HEK293 (cell line): Measurements from ENCODE around the gene KRT12.

Source experiments
- CTCF ChIA-PET: fragments of 350-600 bp; formaldehyde crosslinking; extraction: SDS; loops from one replicate; lab custom pipeline; 2021; ENCODE audit warnings: antibody characterized with exemption; lab: Yijun Ruan, JAX
- POLR2A ChIA-PET: fragments of 300-600 bp; formaldehyde crosslinking; extraction: SDS; loops from one replicate; lab custom pipeline; 2020; ENCODE audit warnings: antibody characterized with exemption, inconsistent platforms; lab: Yijun Ruan, JAX
- H3K27ac ChIP-seq: fragments of 200-500 bp; sonication (Bioruptor generic); 2 replicates; pipeline ENCODE4 v1.5.1; 2014; ENCODE audit warnings: low read depth, low read length, control low read depth, inconsistent platforms; ENCODE audit errors: extremely low read depth
- H3K36me3 ChIP-seq, 2 experiments: fragments of 200-500 bp in 1 of 2; sonication (Bioruptor generic) in 1 of 2; 1 replicate in 1 of 2; 2 replicates in 1 of 2; pipeline ENCODE4 v1.5.1; 2014 to 2017; ENCODE audit warnings: inconsistent platforms in 2 of 2, low read length in 2 of 2; ENCODE audit not compliant: control insufficient read depth in 2 of 2, insufficient read depth in 1 of 2
- H3K4me1 ChIP-seq: fragments of 200-500 bp; sonication (Bioruptor generic); 2 replicates; pipeline ENCODE4 v1.5.1; 2014; ENCODE audit warnings: mild to moderate bottlenecking, low read length, inconsistent platforms; ENCODE audit not compliant: control insufficient read depth, insufficient read depth
- H3K4me3 ChIP-seq: 2 replicates; pipeline ENCODE4 v1.5.1; 2011; ENCODE audit warnings: low read depth, mild to moderate bottlenecking, control low read depth, low read length, moderate library complexity
- H3K9me3 ChIP-seq: fragments of 200-500 bp; sonication (Bioruptor generic); 2 replicates; pipeline ENCODE4 v1.5.1; 2014; ENCODE audit warnings: low read depth, low read length, inconsistent platforms; ENCODE audit not compliant: control insufficient read depth, insufficient read depth
- ATF2 ChIP-seq: fragments of 450-650 bp; formaldehyde crosslinking; IDR thresholded peaks from 2 replicates; pipeline ENCODE4 v1.5.1; 2016; ENCODE audit warnings: missing biosample characterization, missing genetic modification characterization, low read depth
- SP2 ChIP-seq: fragments of 450-650 bp; formaldehyde crosslinking; IDR thresholded peaks from 2 replicates; pipeline ENCODE4 v1.5.1; 2016; ENCODE audit warnings: missing biosample characterization, missing genetic modification characterization
- ZBTB48 ChIP-seq: fragments of 450-650 bp; formaldehyde crosslinking; IDR thresholded peaks from 2 replicates; pipeline ENCODE4 v1.5.1; 2016; ENCODE audit warnings: missing biosample characterization, missing genetic modification characterization
- ZBTB8A ChIP-seq: fragments of 450-650 bp; formaldehyde crosslinking; IDR thresholded peaks from 2 replicates; pipeline ENCODE4 v1.5.1; 2016; ENCODE audit warnings: missing biosample characterization, missing genetic modification characterization
- ZFP37 ChIP-seq: fragments of 450-650 bp; formaldehyde crosslinking; IDR thresholded peaks from 2 replicates; pipeline ENCODE4 v1.5.1; 2016; ENCODE audit warnings: missing biosample characterization, missing genetic modification characterization
- ZFP41 ChIP-seq: fragments of 450-650 bp; formaldehyde crosslinking; IDR thresholded peaks from 2 replicates; pipeline ENCODE4 v1.5.1; 2016; ENCODE audit warnings: missing biosample characterization, missing genetic modification characterization, borderline replicate concordance
- ZNF132 ChIP-seq: fragments of 450-650 bp; formaldehyde crosslinking; IDR thresholded peaks from 2 replicates; pipeline ENCODE4 v1.5.1; 2017; ENCODE audit warnings: missing biosample characterization, missing genetic modification characterization, borderline replicate concordance
- ZNF223 ChIP-seq: fragments of 450-650 bp; formaldehyde crosslinking; IDR thresholded peaks from 2 replicates; pipeline ENCODE4 v1.5.1; 2016; ENCODE audit warnings: missing biosample characterization, missing genetic modification characterization
- ZNF26 ChIP-seq: fragments of 450-650 bp; formaldehyde crosslinking; IDR thresholded peaks from 2 replicates; pipeline ENCODE4 v1.5.1; 2016; ENCODE audit warnings: missing biosample characterization, missing genetic modification characterization
- ZNF302 ChIP-seq: fragments of 450-650 bp; formaldehyde crosslinking; IDR thresholded peaks from 2 replicates; pipeline ENCODE4 v1.5.1; 2016; ENCODE audit warnings: missing biosample characterization, missing genetic modification characterization, low read depth
- ZNF600 ChIP-seq: fragments of 450-650 bp; formaldehyde crosslinking; IDR thresholded peaks from 2 replicates; pipeline ENCODE4 v1.5.1; 2016; ENCODE audit warnings: missing biosample characterization, missing genetic modification characterization
- ZNF626 ChIP-seq: fragments of 450-650 bp; sonication (Bioruptor Pico); formaldehyde crosslinking; IDR thresholded peaks from 2 replicates; pipeline ENCODE4 v1.5.1; 2018; ENCODE audit warnings: missing biosample characterization, missing genetic modification characterization, inconsistent platforms
- ZNF654 ChIP-seq: fragments of 450-650 bp; formaldehyde crosslinking; IDR thresholded peaks from 2 replicates; pipeline ENCODE4 v1.5.1; 2016; ENCODE audit warnings: low read depth, missing biosample characterization, missing genetic modification characterization
- ZNF660 ChIP-seq: fragments of 450-650 bp; IDR thresholded peaks from 2 replicates; pipeline ENCODE4 v1.5.1; 2018; ENCODE audit warnings: missing biosample characterization, mild to moderate bottlenecking, missing genetic modification characterization
- ZNF747 ChIP-seq: fragments of 450-650 bp; formaldehyde crosslinking; IDR thresholded peaks from 2 replicates; pipeline ENCODE4 v1.5.1; 2016; ENCODE audit warnings: missing biosample characterization, missing genetic modification characterization
- ZNF777 ChIP-seq: fragments of 450-650 bp; formaldehyde crosslinking; IDR thresholded peaks from 2 replicates; pipeline ENCODE4 v1.5.1; 2017; ENCODE audit warnings: missing biosample characterization, missing genetic modification characterization, borderline replicate concordance
- TF ChIP-seq, protein P1 (sequence below): fragments of 450-650 bp; formaldehyde crosslinking; conservative IDR thresholded peaks from 2 replicates; pipeline ENCODE4 v1.5.1; 2016; ENCODE audit warnings: low read depth, missing biosample characterization, missing genetic modification characterization
- TF ChIP-seq, protein P2 (sequence below): fragments of 450-650 bp; formaldehyde crosslinking; IDR thresholded peaks from 2 replicates; pipeline ENCODE4 v1.5.1; 2017; ENCODE audit warnings: missing biosample characterization, missing genetic modification characterization
- TF ChIP-seq, protein P3 (sequence below): fragments of 450-650 bp; formaldehyde crosslinking; IDR thresholded peaks from 2 replicates; pipeline ENCODE4 v1.5.1; 2016; ENCODE audit warnings: missing biosample characterization, missing genetic modification characterization, low read depth
- TF ChIP-seq, protein P4 (sequence below): fragments of 450-650 bp; formaldehyde crosslinking; IDR thresholded peaks from 2 replicates; pipeline ENCODE4 v1.5.1; 2016; ENCODE audit warnings: missing biosample characterization, missing genetic modification characterization

The KRT12 gene

DNA sequence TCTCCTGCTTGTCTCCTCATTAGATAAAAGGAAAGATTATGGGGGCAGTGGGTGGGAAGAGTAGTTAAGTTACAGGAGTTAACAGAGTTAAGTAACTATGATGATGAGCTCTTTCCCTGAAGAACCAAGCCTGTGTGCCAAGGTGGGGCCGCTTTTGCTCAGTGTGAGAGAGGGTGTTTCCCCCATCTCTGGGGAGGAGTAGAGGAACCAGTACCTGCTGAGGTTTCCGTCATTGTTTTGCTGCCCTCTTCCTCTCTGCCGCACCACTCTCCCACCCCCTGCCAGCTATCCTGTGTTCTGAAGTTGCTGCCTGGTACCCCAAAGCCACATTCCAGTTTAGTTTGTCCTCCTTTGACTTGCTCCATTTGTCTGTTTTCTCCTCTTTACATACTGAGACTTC is 23.8 kb downstream of the KRT12 start:
- CTCF ChIA-PET: interaction anchor here (0.7 to 1.2 kb wide), 6 partner anchors 18 to 969 kb away, joined by 3 to 8 read pairs (median 3); no protein-coding TSS in a partner anchor

DNA sequence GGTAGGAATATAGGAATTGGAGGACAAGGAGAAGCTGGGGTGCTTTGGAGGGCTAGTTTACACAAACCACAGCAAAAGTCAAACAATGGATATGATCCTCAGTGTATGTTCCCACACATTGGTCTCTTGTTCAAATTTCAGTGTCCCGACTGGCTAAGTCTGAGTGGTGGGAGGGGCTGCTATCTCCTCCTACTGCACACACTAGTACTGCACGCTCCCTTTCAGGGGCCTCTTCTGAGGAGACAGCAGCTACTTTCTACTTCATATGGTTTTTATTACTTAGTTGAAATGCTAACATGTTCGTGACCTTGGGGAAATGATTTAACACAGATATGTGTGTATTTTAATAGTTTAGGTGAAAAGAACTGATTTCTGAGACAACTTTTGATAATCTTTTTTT is 25.8 kb downstream of the KRT12 start:
- POLR2A ChIA-PET: interaction anchor here (0.6 kb wide), 1 partner anchor 30 kb away, joined by 3 read pairs; no protein-coding TSS in a partner anchor
- Histone ChIP-seq H3K4me1 (no peaks in the 10 kb centered on the region), H3K9me3 (no peaks in the 10 kb centered on the region), H3K4me3 (no peak overlapping the region), H3K36me3 (peaks cover 0 to 1% of the 10 kb centered on the region in 2 experiments; a peak in 2 of 3 replicates), H3K27ac (no peak overlapping the region)
- CTCF ChIA-PET: no interaction called here
- TF ChIP-seq, protein P1, sequence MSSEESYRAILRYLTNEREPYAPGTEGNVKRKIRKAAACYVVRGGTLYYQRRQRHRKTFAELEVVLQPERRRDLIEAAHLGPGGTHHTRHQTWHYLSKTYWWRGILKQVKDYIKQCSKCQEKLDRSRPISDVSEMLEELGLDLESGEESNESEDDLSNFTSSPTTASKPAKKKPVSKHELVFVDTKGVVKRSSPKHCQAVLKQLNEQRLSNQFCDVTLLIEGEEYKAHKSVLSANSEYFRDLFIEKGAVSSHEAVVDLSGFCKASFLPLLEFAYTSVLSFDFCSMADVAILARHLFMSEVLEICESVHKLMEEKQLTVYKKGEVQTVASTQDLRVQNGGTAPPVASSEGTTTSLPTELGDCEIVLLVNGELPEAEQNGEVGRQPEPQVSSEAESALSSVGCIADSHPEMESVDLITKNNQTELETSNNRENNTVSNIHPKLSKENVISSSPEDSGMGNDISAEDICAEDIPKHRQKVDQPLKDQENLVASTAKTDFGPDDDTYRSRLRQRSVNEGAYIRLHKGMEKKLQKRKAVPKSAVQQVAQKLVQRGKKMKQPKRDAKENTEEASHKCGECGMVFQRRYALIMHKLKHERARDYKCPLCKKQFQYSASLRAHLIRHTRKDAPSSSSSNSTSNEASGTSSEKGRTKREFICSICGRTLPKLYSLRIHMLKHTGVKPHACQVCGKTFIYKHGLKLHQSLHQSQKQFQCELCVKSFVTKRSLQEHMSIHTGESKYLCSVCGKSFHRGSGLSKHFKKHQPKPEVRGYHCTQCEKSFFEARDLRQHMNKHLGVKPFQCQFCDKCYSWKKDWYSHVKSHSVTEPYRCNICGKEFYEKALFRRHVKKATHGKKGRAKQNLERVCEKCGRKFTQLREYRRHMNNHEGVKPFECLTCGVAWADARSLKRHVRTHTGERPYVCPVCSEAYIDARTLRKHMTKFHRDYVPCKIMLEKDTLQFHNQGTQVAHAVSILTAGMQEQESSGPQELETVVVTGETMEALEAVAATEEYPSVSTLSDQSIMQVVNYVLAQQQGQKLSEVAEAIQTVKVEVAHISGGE: no peak
- TF ChIP-seq ZNF660 (tag by site-specific recombination): no peak
- TF ChIP-seq ZFP41 (tag by site-specific recombination): no peak
- TF ChIP-seq ZNF302: no peak
- no peak for TF ChIP-seq ZNF600 (tag by site-specific recombination)
- TF ChIP-seq, protein P2, sequence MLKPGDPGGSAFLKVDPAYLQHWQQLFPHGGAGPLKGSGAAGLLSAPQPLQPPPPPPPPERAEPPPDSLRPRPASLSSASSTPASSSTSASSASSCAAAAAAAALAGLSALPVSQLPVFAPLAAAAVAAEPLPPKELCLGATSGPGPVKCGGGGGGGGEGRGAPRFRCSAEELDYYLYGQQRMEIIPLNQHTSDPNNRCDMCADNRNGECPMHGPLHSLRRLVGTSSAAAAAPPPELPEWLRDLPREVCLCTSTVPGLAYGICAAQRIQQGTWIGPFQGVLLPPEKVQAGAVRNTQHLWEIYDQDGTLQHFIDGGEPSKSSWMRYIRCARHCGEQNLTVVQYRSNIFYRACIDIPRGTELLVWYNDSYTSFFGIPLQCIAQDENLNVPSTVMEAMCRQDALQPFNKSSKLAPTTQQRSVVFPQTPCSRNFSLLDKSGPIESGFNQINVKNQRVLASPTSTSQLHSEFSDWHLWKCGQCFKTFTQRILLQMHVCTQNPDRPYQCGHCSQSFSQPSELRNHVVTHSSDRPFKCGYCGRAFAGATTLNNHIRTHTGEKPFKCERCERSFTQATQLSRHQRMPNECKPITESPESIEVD (tag by site-specific recombination): no peak
- TF ChIP-seq ZNF132 (tag by site-specific recombination): no peak
- TF ChIP-seq ZNF747 (tag by site-specific recombination): no peak
- TF ChIP-seq, protein P3, sequence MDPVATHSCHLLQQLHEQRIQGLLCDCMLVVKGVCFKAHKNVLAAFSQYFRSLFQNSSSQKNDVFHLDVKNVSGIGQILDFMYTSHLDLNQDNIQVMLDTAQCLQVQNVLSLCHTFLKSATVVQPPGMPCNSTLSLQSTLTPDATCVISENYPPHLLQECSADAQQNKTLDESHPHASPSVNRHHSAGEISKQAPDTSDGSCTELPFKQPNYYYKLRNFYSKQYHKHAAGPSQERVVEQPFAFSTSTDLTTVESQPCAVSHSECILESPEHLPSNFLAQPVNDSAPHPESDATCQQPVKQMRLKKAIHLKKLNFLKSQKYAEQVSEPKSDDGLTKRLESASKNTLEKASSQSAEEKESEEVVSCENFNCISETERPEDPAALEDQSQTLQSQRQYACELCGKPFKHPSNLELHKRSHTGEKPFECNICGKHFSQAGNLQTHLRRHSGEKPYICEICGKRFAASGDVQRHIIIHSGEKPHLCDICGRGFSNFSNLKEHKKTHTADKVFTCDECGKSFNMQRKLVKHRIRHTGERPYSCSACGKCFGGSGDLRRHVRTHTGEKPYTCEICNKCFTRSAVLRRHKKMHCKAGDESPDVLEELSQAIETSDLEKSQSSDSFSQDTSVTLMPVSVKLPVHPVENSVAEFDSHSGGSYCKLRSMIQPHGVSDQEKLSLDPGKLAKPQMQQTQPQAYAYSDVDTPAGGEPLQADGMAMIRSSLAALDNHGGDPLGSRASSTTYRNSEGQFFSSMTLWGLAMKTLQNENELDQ: no peak
- TF ChIP-seq SP2 (tag by site-specific recombination): no peak
- no peak for TF ChIP-seq ZBTB48 (tag by site-specific recombination)

More for the DNA sequence above, 23.8 kb downstream of the KRT12 start:
- no peaks in the 10 kb centered on the region for H3K9me3 ChIP-seq
- POLR2A ChIA-PET: no interaction called here
- H3K27ac ChIP-seq: no peak overlapping the region
- no peak overlapping the region for H3K4me3 ChIP-seq
- 0 out of 2 replicates have a peak, but pooled peaks have one; percentile 2 for TF ChIP-seq ZNF777
- TF ChIP-seq ZNF654 (tag by site-specific recombination): no peak
- TF ChIP-seq, all 188 proteins: peak for 1
- H3K36me3 ChIP-seq: no peaks in the 10 kb centered on the region
- H3K4me1 ChIP-seq: no peaks in the 10 kb centered on the region

DNA sequence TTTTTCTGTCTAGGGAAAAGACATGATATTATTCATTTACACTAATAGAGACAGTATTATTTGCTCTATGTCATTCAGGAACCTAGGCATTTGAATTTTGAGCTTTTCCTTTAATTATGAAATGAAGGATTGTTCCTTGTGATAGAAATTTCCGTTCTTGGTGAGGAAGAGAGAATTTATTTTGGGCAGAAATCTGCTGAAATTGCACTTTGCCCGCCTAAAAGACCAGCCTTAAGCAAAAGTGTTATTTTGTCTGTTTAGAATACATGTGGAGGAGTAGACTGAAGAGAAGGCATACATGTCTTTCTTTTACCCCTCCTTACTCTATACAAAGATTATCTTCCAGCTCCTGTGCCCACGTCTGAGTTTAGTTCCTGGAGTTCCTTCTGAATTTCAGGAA is 27.8 kb downstream of the KRT12 start:
- Histone ChIP-seq H3K27ac (no peak overlapping the region), H3K9me3 (no peaks in the 10 kb centered on the region), H3K4me1 (no peaks in the 10 kb centered on the region), H3K4me3 (no peak overlapping the region), H3K36me3 (peaks cover 0 to 17% of the 10 kb centered on the region in 2 experiments)
- ChIA-PET CTCF (interaction anchor here (1.0 to 1.1 kb wide), 3 partner anchors 17 to 824 kb away, joined by 3 to 6 read pairs (median 4); no protein-coding TSS in a partner anchor), POLR2A (no interaction called here)
- TF ChIP-seq ATF2 (tag by site-specific recombination) (no peak), ZNF777 (no peak), ZNF26 (tag by site-specific recombination) (no peak), ZFP37 (no peak), ZNF223 (no peak), ZNF626 (tag by site-specific recombination) (no peak), ZBTB8A (no peak)
- TF ChIP-seq, protein P4, sequence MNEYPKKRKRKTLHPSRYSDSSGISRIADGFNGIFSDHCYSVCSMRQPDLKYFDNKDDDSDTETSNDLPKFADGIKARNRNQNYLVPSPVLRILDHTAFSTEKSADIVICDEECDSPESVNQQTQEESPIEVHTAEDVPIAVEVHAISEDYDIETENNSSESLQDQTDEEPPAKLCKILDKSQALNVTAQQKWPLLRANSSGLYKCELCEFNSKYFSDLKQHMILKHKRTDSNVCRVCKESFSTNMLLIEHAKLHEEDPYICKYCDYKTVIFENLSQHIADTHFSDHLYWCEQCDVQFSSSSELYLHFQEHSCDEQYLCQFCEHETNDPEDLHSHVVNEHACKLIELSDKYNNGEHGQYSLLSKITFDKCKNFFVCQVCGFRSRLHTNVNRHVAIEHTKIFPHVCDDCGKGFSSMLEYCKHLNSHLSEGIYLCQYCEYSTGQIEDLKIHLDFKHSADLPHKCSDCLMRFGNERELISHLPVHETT (tag by site-specific recombination): no peak
